HepG2 (cell line): ENCODE measurements around the gene DDT. TPM values are rescaled to one million over a fixed set of nuclear protein-coding genes. Genes with fewer than 3 reads are reported as not detected.

Source experiments
- AGO1 ChIP-seq: fragments of 200-400 bp; formaldehyde crosslinking; IDR thresholded peaks from 2 replicates; pipeline ENCODE4 v1.6.1; 2017; ENCODE audit warnings: mild to moderate bottlenecking, low read depth, low read length, moderate library complexity; ENCODE audit not compliant: poor library complexity, severe bottlenecking
- BHLHE40 ChIP-seq: IDR thresholded peaks from 2 replicates; pipeline ENCODE4 v1.6.1; 2011; ENCODE audit warnings: low read length, improper control_type of control experiment
- CBFB ChIP-seq: sonication (generic); formaldehyde crosslinking; IDR thresholded peaks from 2 replicates; pipeline ENCODE4 v1.4.0; 2020; ENCODE audit warnings: missing genetic modification reagents
- CBX5 ChIP-seq: sonication (generic); formaldehyde crosslinking; IDR thresholded peaks from 2 replicates; pipeline ENCODE4 v1.4.0; 2020; ENCODE audit warnings: missing genetic modification reagents, borderline replicate concordance
- EED ChIP-seq: sonication (generic); formaldehyde crosslinking; IDR thresholded peaks from 2 replicates; pipeline ENCODE4 v1.5.0; 2020; ENCODE audit warnings: mild to moderate bottlenecking, missing genetic modification reagents
- ISL2 ChIP-seq: sonication (generic); formaldehyde crosslinking; IDR thresholded peaks from 2 replicates; pipeline ENCODE4 v1.5.0; 2020; ENCODE audit warnings: missing genetic modification reagents
- NBN ChIP-seq: fragments of 450-650 bp; conservative IDR thresholded peaks from 2 replicates; pipeline ENCODE4 v1.6.1; 2017
- NR1H2 ChIP-seq: sonication (generic); formaldehyde crosslinking; IDR thresholded peaks from 2 replicates; pipeline ENCODE4 v1.8.1; 2022; ENCODE audit warnings: low read depth, missing genetic modification reagents, borderline replicate concordance
- NR2F1 ChIP-seq, 2 experiments: fragments of 450-650 bp in 1 of 2; formaldehyde crosslinking in 1 of 2; IDR thresholded peaks; 2 replicates each; pipeline versions ENCODE4 v1.5.0 to v1.6.1; 2016 to 2020; ENCODE audit warnings: mild to moderate bottlenecking in 1 of 2, missing compliant biosample characterization in 1 of 2, missing genetic modification reagents in 1 of 2, moderate library complexity in 1 of 2
- PAX8 ChIP-seq: sonication (generic); formaldehyde crosslinking; IDR thresholded peaks from 2 replicates; pipeline ENCODE4 v1.8.0; 2022; ENCODE audit warnings: mild to moderate bottlenecking, missing genetic modification reagents, borderline replicate concordance
- PRDM15 ChIP-seq: sonication (generic); formaldehyde crosslinking; IDR thresholded peaks from 2 replicates; pipeline ENCODE4 v1.4.0; 2020; ENCODE audit warnings: missing genetic modification reagents
- SCMH1 ChIP-seq: sonication (generic); formaldehyde crosslinking; IDR thresholded peaks from 2 replicates; pipeline ENCODE4 v1.9.0; 2021; ENCODE audit warnings: missing genetic modification reagents, mild to moderate bottlenecking, borderline replicate concordance
- SP5 ChIP-seq: IDR thresholded peaks from 2 replicates; pipeline ENCODE4 v1.6.1; 2016; ENCODE audit warnings: low read depth, borderline replicate concordance
- TEAD3 ChIP-seq: optimal IDR thresholded peaks from 2 replicates; pipeline ENCODE3; 2016; ENCODE audit warnings: borderline replicate concordance
- TSC22D2 ChIP-seq: sonication (generic); formaldehyde crosslinking; IDR thresholded peaks from 2 replicates; pipeline ENCODE4 v1.5.1; 2020; ENCODE audit warnings: missing genetic modification reagents, mild to moderate bottlenecking, borderline replicate concordance
- ZBTB21 ChIP-seq: sonication (generic); formaldehyde crosslinking; IDR thresholded peaks from 2 replicates; pipeline ENCODE4 v1.4.0; 2020; ENCODE audit warnings: missing genetic modification reagents
- ZC3H13 ChIP-seq: sonication (generic); formaldehyde crosslinking; IDR thresholded peaks from 2 replicates; pipeline ENCODE4 v1.8.1; 2023; ENCODE audit warnings: mild to moderate bottlenecking, missing genetic modification reagents, moderate library complexity
- ZFP37 ChIP-seq: sonication (generic); formaldehyde crosslinking; IDR thresholded peaks from 2 replicates; pipeline ENCODE4 v1.4.0; 2020; ENCODE audit warnings: missing genetic modification reagents, borderline replicate concordance
- ZNF121 ChIP-seq: sonication (generic); formaldehyde crosslinking; IDR thresholded peaks from 2 replicates; pipeline ENCODE4 v1.5.0; 2020; ENCODE audit warnings: mild to moderate bottlenecking, missing genetic modification reagents
- ZNF124 ChIP-seq: sonication (generic); formaldehyde crosslinking; IDR thresholded peaks from 2 replicates; pipeline ENCODE4 v1.4.0; 2020; ENCODE audit warnings: missing genetic modification reagents
- ZNF670 ChIP-seq: sonication (generic); formaldehyde crosslinking; IDR thresholded peaks from 2 replicates; pipeline ENCODE4 v1.8.0; 2022; ENCODE audit warnings: mild to moderate bottlenecking, missing genetic modification reagents, borderline replicate concordance
- ZSCAN21 ChIP-seq: sonication (generic); formaldehyde crosslinking; IDR thresholded peaks from 2 replicates; pipeline ENCODE4 v1.8.0; 2022; ENCODE audit warnings: mild to moderate bottlenecking, missing genetic modification reagents, moderate library complexity, borderline replicate concordance
- ZSCAN22 ChIP-seq: sonication (generic); formaldehyde crosslinking; IDR thresholded peaks from 2 replicates; pipeline ENCODE4 v1.4.0; 2020; ENCODE audit warnings: mild to moderate bottlenecking, missing genetic modification reagents
- polyA plus RNA-seq, 8 experiments: library from polyadenylated mRNA; depleted of rRNA in 3 of 8; stranded (reverse) in 7 of 8; unstranded in 1 of 8; fragments of >200 nt; fragmentation: Illumina TruSeq in 4 of 8; extraction: Trizol in 4 of 8; gene quantifications; 2 replicates each; pipeline versions ENCODE4 v1.2.1 to v1.2.3, GENCODE V29; 2011 to 2016; ENCODE audit warnings: low read depth in 4 of 8, missing spikeins in 1 of 8, mixed read lengths in 1 of 8; ENCODE audit not compliant: insufficient read depth in 1 of 8
- total RNA-seq, 5 experiments: library from RNA; depleted of rRNA; stranded (reverse); fragments of >200 nt; fragmentation: Illumina TruSeq; extraction: Trizol; gene quantifications; 2 replicates each; pipeline ENCODE4 v1.2.3, GENCODE V29; 2016; ENCODE audit warnings: low read depth in 1 of 5
- TF ChIP-seq, protein P1 (sequence below): sonication (generic); formaldehyde crosslinking; IDR thresholded peaks from 2 replicates; pipeline ENCODE4 v1.5.0; 2020; ENCODE audit warnings: missing genetic modification reagents
- TF ChIP-seq, protein P2 (sequence below): sonication (generic); formaldehyde crosslinking; IDR thresholded peaks from 2 replicates; pipeline ENCODE4 v1.5.0; 2020; ENCODE audit warnings: missing genetic modification reagents

The DDT gene
- total and polyA plus RNA-seq, 2 of the 13 experiments (the other 11 are each of a cell fraction or from before 2014, with no cell fraction given), result 143 to 181 TPM

DNA sequence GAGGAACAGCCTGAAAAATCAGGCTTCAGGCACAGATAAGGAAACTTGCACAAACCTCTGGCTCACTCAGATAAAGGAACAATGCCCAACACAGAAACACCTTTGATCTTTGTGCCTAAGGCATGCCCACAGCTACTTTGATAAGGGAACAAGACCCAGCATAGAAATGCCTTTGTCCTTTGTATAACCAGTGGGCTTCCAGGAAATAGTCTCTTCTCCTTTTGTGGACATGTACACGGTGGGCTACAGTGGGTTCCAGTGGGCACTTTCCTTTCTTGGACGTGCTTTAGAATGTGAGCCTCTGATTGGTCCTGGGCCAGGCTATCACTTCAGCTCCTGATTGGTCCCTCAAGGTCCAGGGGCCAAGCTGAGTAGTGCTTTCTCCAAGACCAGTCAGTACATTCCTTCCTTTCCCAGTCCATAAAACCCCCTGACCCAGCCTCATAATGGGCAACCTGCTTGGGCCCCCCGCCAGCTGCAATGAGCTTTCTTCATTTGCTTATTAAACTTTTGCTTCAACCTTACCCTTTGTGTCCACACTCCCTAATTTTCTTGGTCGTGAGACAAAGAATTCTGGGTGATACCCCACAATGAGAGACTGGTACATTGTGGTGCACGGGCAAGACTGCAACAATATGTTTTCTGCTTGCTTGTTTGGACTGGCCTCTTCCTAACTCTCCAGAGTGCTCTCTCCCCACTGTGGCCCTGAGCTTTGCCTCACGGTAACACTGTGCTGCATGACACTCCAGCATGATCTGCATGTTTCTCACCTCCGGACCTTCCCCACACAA, 35.2 kb upstream of the DDT start (continued):
- no peak for TF ChIP-seq NR1H2 (CRISPR knock-in tag)
- TF ChIP-seq PRDM15 (CRISPR knock-in tag), result no peak
- TF ChIP-seq ZBTB21 (CRISPR knock-in tag), result no peak
- TF ChIP-seq ISL2, result peak; percentile 87
- TF ChIP-seq, protein P1, sequence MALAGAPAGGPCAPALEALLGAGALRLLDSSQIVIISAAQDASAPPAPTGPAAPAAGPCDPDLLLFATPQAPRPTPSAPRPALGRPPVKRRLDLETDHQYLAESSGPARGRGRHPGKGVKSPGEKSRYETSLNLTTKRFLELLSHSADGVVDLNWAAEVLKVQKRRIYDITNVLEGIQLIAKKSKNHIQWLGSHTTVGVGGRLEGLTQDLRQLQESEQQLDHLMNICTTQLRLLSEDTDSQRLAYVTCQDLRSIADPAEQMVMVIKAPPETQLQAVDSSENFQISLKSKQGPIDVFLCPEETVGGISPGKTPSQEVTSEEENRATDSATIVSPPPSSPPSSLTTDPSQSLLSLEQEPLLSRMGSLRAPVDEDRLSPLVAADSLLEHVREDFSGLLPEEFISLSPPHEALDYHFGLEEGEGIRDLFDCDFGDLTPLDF, result no peak
- TF ChIP-seq CBX5 (CRISPR knock-in tag), result no peak
- TF ChIP-seq, protein P2, sequence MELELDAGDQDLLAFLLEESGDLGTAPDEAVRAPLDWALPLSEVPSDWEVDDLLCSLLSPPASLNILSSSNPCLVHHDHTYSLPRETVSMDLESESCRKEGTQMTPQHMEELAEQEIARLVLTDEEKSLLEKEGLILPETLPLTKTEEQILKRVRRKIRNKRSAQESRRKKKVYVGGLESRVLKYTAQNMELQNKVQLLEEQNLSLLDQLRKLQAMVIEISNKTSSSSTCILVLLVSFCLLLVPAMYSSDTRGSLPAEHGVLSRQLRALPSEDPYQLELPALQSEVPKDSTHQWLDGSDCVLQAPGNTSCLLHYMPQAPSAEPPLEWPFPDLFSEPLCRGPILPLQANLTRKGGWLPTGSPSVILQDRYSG (CRISPR knock-in tag), result no peak
- no peak; the same call in 1 of the 2 replicates for TF ChIP-seq BHLHE40
- TF ChIP-seq ZNF121 (CRISPR knock-in tag), result no peak
- TF ChIP-seq ZSCAN21 (CRISPR knock-in tag), result no peak
- TF ChIP-seq EED (CRISPR knock-in tag), result no peak
- TF ChIP-seq ZNF124 (CRISPR knock-in tag), result no peak
- no peak for TF ChIP-seq SCMH1
- TF ChIP-seq PAX8 (CRISPR knock-in tag), result no peak
- no peak for TF ChIP-seq ZFP37 (CRISPR knock-in tag)
- TF ChIP-seq TEAD3, result peak; percentile 15
- TF ChIP-seq CBFB, result no peak
- TF ChIP-seq ZC3H13 (CRISPR knock-in tag), result no peak
- no peak for TF ChIP-seq NR2F1 (CRISPR knock-in tag; IDR thresholded peaks at IDR 0.05)
- no peak for TF ChIP-seq ZNF670 (CRISPR knock-in tag)
- no peak for TF ChIP-seq AGO1
- TF ChIP-seq NBN, result no peak
- no peak; the same call in 1 of the 2 replicates for TF ChIP-seq SP5
- no peak for TF ChIP-seq ZSCAN22
- TF ChIP-seq TSC22D2 (CRISPR knock-in tag), result peak; percentile 18; the same call in 1 of the 2 replicates
